ENCODE results near the gene ARHGEF5. TPM values are rescaled to one million over a fixed set of nuclear protein-coding genes. Genes with fewer than 3 reads are reported as not detected.
A peak's percentile ranks its signal among the peaks of the same experiment; 100 is the strongest.

Gene ARHGEF5
- polyA plus RNA-seq, 2 of the 4 experiments (the other 2 are of a cell fraction), result 2.3 to 2.5 TPM

DNA sequence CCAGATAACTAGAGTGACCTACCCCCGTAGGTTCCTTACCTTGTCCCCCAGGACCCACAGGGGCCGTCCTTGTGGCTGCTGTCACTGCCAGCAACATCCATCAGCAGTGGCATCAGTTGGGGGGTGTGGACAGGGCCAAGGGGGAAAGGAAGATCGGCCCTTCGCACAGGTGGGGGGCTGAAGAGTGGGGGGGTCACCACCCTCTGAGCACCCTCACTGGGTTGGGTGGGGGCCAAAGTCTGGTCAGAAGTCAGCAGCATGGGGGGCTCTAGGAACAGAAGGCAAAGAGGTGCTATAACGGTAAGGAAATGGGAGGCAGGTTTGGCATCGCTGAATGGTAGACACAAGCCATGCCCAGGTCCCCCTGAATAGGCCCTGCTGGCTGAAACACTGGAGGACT lies 43.7 kb downstream of the ARHGEF5 start:
- ATAC-seq (no peak), DNase-seq (ENCODE audit: low read depth in 1 of 2, low spot score in 1 of 2) (no peak), FAIRE-seq (no peak)
- Histone ChIP-seq H3K9me3 (no peaks in the 10 kb centered on the region), H3K4me3 (no peak overlapping the region), H3K4me1 (no peaks in the 10 kb centered on the region), H3K27ac (no peak overlapping the region), H3K4me2 (no peak overlapping the region)
- TF ChIP-seq PHF8 (IDR thresholded peaks at IDR 0.05; ENCODE audit: borderline replicate concordance, low read depth), result no peak
- WGBS (ENCODE audit: missing lambda C conversion rate), result 90% methylated on average over 2 of the region's 6 CpGs
- POLR2A ChIA-PET, result no interaction called here
- CTCF ChIA-PET, result no interaction called here

DNA sequence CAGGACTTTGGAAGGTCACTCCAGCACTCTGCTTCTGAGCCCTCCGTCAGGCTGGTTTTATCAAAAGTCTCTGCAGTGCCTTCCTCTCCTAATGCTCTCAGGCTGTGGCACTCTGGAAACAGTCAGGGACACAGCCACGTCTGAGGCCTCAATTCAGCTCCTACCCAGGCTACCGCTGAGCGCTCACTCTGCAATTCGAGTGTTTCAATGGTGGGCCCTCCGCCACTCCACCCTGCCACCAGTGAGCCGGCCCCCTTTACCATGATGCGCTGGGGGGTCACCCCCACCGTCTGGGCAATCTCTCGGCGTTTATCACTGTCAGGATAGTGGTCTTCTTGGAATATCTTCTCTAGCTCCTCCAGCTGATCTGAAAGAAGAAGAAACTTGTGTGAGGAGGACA lies 44.7 kb downstream of the ARHGEF5 start:
- TF ChIP-seq KDM1A (IDR thresholded peaks at IDR 0.05; ENCODE audit: low read depth), result no peak
- Histone ChIP-seq H3K9me3 (no peaks in the 10 kb centered on the region), H3K4me1 (no peaks in the 10 kb centered on the region), H3K4me2 (no peak overlapping the region), H3K27ac (no peak overlapping the region), H3K4me3 (no peak overlapping the region)
- DNase-seq (ENCODE audit: low read depth in 1 of 2, low spot score in 1 of 2) (no peak), FAIRE-seq (no peak), ATAC-seq (peak in 1 of 2 experiments; percentile 26; a peak in 1 of 6 replicates)
- 53% methylated on average over 10 of the region's 11 CpGs for WGBS (ENCODE audit: missing lambda C conversion rate)
- ChIA-PET CTCF (interaction anchor here (1.3 to 1.5 kb wide), 2 partner anchors 8 to 38 kb away, joined by 4 to 10 read pairs; no protein-coding TSS in a partner anchor), POLR2A (no interaction called here)

DNA sequence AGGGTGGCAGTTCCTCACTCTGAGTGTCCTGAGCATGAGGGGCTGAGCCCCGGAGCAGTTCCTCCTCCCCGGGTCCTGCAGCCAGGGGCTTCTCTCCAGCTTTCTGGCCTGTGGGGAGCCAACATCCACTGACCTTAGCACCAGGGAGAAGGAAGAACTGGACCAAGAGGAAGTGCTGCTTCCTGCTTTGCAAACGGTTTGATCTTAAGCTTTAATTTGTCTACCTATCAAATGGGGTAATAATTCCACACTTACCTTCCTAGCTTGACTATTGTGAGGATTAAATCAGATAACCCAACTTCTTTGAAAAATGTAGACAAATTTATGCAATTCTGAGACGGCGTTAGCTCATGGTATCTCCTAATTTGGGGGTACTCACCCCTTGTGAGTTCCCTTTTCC lies 46.3 kb downstream of the ARHGEF5 start:
- H3K27ac ChIP-seq, result no peak overlapping the region
- FAIRE-seq (no peak), ATAC-seq (no peak), DNase-seq (ENCODE audit: low read depth in 1 of 2, low spot score in 1 of 2) (no peak)
- 28% methylated on average over 5 of the region's 5 CpGs for WGBS (ENCODE audit: missing lambda C conversion rate)
- H3K9me3 ChIP-seq, result no peaks in the 10 kb centered on the region
- ChIA-PET CTCF (interaction anchor here (1.3 to 2.1 kb wide), 2 partner anchors 10 to 36 kb away, joined by 4 to 15 read pairs; no protein-coding TSS in a partner anchor), POLR2A (no interaction called here)
- TF ChIP-seq RNF2 (IDR thresholded peaks at IDR 0.05; ENCODE audit: borderline replicate concordance, low read depth) (no peak), EHF (CRISPR knock-in tag; IDR thresholded peaks at IDR 0.05) (no peak), TP53 (CRISPR knock-in tag; IDR thresholded peaks at IDR 0.05) (no peak), PHF8 (IDR thresholded peaks at IDR 0.05; ENCODE audit: borderline replicate concordance, low read depth) (no peak), HOXB5 (CRISPR knock-in tag; IDR thresholded peaks at IDR 0.05) (no peak), EHMT2 (IDR thresholded peaks at IDR 0.05; ENCODE audit: low read depth) (no peak), NR3C1 (IDR thresholded peaks at IDR 0.05) (no peak)
- H3K4me2 ChIP-seq, result no peak overlapping the region
- H3K4me3 ChIP-seq, result no peak overlapping the region
- no peaks in the 10 kb centered on the region for H3K4me1 ChIP-seq

DNA sequence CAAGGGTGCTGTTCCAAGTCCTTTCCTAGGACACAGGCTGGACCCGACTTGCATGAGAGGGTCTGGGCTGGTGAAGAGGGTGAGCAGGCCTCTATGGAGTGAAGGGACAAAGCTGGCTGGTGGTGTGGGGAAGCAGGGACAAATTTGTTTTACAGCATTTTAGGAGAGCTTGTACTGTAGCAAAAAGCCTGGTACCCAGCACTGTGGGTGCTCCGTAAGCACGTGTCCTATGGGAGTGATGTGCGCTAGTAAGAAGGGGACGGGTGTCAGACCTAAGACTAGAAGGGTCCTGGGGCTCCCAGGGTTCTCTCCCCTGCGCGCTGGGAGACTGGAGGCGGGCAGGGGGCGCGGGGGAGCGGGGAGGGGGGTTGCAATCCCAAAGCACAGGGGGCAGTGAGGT lies 47.9 kb downstream of the ARHGEF5 start:
- no peak for TF ChIP-seq ZSCAN20 (CRISPR knock-in tag; IDR thresholded peaks at IDR 0.05)
- TF ChIP-seq EHF (CRISPR knock-in tag; IDR thresholded peaks at IDR 0.05), result no peak
- POLR2A ChIA-PET, result no interaction called here
- Histone ChIP-seq H3K9me3 (no peaks in the 10 kb centered on the region), H3K4me3 (no peak overlapping the region), H3K27ac (no peak overlapping the region), H3K4me1 (no peaks in the 10 kb centered on the region), H3K4me2 (no peak overlapping the region)
- DNase-seq (ENCODE audit: low read depth in 1 of 2, low spot score in 1 of 2) (no peak), ATAC-seq (no peak), FAIRE-seq (no peak)
- 72% methylated on average over 6 of the region's 11 CpGs for WGBS (ENCODE audit: missing lambda C conversion rate)
- CTCF ChIA-PET, result interaction anchor here (2.1 kb wide), 1 partner anchor 11 kb away, joined by 15 read pairs; no protein-coding TSS in a partner anchor

DNA sequence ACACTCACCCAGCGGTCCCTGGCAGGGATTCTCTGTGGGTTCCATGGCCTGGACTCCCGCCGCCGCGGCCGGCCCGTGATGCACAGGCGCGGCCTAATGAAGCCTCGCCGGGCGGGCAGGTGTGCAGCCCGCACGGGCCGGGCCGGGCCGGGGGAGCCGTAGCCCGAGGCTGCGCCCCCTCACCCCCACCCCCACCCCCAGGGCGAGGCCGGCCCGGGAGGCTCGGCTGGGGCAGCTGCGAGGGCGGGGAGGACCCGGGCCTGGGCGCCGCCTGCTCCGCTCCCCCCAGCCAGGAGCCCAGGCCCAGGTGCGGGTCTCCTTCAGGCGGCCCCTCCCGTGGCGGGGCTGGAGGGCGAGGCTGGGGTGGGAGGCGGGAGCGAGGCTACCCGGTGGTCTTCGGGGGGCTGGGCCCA lies 48.5 kb downstream of the ARHGEF5 start, which contains the start of gene NOBOX:
NOBOX (minus strand) TSS at position 45 of the 413 bp plus-strand sequence.
- Histone ChIP-seq H3K4me1 (no peaks in the 10 kb centered on the region), H3K4me2 (no peak within 1 kb of the TSS), H3K9me3 (no peaks in the 10 kb centered on the region), H3K4me3 (no peak within 1 kb of the TSS), H3K27ac (no peak within 1 kb of the TSS)
- ATAC-seq (no peak), DNase-seq (ENCODE audit: low read depth in 1 of 2, low spot score in 1 of 2) (no peak), FAIRE-seq (no peak)
- CTCF ChIA-PET, result no interaction called here
- TF ChIP-seq NPAS2 (CRISPR knock-in tag; IDR thresholded peaks at IDR 0.05; ENCODE audit: borderline replicate concordance) (no peak), MAX (IDR thresholded peaks at IDR 0.05) (no peak), HDAC2 (IDR thresholded peaks at IDR 0.05) (no peak), ZC3H11A (IDR thresholded peaks at IDR 0.05) (no peak), HOXA7 (CRISPR knock-in tag; IDR thresholded peaks at IDR 0.05) (no peak), CHD4 (IDR thresholded peaks at IDR 0.05; ENCODE audit: borderline replicate concordance) (no peak), CBX8 (IDR thresholded peaks at IDR 0.05) (no peak), BHLHE40 (IDR thresholded peaks at IDR 0.05; ENCODE audit: low read depth, low read length) (no peak), HES2 (IDR thresholded peaks at IDR 0.05) (no peak), BCL3 (IDR thresholded peaks at IDR 0.05) (no peak), FOSL2 (IDR thresholded peaks at IDR 0.05) (no peak), FOSL2 (CRISPR knock-in tag; IDR thresholded peaks at IDR 0.05) (no peak), ZSCAN20 (CRISPR knock-in tag; IDR thresholded peaks at IDR 0.05) (no peak), TP53 (CRISPR knock-in tag; IDR thresholded peaks at IDR 0.05) (no peak)
- TF ChIP-seq, protein P1, sequence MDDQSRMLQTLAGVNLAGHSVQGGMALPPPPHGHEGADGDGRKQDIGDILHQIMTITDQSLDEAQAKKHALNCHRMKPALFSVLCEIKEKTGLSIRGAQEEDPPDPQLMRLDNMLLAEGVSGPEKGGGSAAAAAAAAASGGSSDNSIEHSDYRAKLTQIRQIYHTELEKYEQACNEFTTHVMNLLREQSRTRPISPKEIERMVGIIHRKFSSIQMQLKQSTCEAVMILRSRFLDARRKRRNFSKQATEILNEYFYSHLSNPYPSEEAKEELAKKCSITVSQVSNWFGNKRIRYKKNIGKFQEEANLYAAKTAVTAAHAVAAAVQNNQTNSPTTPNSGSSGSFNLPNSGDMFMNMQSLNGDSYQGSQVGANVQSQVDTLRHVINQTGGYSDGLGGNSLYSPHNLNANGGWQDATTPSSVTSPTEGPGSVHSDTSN (IDR thresholded peaks at IDR 0.05), result no peak
- POLR2A ChIA-PET, result no interaction called here
- no CpG with 5 or more reads among the region's 39 CpGs for WGBS (ENCODE audit: missing lambda C conversion rate)
